NK-92 (cell line): ENCODE data around the gene NEUROG1.
"Not testable (repeated sequence)": the region's sequence is repeated elsewhere in the genome, so short reads cannot be mapped to it uniquely, and the experiment has no call there.

Source experiments
- DNase-seq: peaks from one replicate; lab custom pipeline; 2025; ENCODE audit not compliant: unreplicated experiment; lab: John Stamatoyannopoulos, UW

NEUROG1 gene

GRCh38 chr5:135537745-135538144 is 2.0 kb upstream of the NEUROG1 start:
- DNase-seq, result no peak

GRCh38 chr5:135537271-135537670 is 1.5 kb upstream of the NEUROG1 start:
- DNase-seq, result no peak

- DNase-seq, result no peak
These were observed 344 bp downstream of the NEUROG1 start for GRCh38 chr5:135535420-135535819.

- DNase-seq, result no peak
These were observed 950 bp downstream of the NEUROG1 start for GRCh38 chr5:135534609-135535419.

GRCh38 chr5:135533794-135534193 is 2.0 kb downstream of the NEUROG1 start:
- DNase-seq, result no peak

DNA sequence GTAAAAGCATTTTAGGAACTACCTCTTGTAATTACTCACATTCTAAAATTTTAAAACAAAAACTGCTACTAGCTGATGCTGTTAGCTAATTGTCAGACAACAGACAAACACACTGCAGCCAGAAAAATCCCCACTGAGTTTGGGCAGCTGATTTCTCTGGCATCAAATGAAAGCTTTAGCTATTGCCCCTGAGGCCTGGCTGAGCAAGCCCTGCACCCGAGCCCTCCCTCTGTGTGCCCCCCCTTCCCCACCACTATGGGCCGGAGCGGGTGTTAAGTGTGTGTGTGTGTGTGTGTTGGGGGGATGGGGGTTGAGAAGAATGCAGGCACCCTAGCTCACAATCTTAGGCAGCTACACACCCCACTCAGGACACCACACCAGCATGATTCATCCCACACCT is 2.4 kb downstream of the NEUROG1 start:
- DNase-seq, result no peak

- not testable (repeated sequence) for DNase-seq
These were observed 6.2 kb downstream of the NEUROG1 start for GRCh38 chr5:135529576-135529975.

DNA sequence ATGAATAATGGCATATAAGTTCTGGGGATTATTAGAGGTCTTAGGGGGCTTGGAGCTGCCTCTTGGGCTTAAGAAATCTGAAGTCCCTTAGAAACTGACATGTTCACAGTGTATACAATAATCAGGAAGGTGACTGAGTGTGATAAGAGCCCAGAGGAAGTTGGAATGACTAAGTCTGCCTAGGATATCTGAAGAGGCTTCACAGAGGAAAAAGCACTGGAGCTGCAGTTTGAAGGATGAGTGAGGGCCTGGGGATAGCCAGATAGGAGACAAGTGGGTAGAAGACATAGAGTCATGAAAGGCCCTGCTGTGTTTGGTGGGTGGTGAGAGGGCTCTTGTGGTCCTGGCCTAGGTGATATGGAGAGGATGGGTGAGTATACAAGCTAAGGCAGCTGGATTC is 8.8 kb downstream of the NEUROG1 start:
- no peak for DNase-seq

GRCh38 chr5:135521964-135522363 is 13.8 kb downstream of the NEUROG1 start:
- no peak for DNase-seq

DNA sequence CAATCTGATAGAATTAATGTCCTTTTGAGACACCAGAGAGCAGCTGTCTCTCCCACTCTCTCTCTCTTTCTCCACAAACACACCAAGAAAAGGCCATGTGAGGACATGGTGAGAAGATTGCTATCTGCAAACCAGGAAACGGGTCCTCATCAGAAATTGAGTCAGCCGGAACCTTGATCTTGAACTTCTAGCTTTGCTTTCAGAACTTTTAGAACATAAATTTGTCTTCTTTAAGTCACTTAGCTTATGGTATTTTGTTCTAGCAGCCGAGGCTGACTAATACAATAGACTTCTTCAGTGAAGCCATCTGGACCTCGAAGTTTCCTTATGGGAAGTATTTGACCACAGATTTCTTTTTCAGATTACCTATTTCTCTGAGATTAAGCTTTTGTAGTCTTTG is 18.1 kb downstream of the NEUROG1 start:
- no peak for DNase-seq

DNA sequence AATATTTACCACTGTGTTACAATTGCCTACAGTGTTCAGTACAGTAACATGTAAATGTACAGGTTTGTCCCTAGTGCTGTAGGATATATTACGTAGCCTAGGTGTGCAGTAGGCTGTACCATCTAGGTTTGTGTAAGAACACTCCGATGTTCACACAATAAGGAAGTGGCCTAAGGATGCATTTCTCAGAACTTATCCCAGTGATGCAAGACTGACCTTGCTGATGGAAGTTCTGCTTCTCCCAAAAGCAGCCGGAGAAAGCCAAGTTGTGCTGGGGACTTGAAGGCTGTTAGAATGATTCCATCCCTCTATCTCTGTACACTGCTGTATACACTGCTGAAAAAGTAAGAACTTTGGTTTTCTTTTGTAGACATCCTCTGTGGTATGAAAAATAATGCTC is 21.6 kb downstream of the NEUROG1 start:
- no peak for DNase-seq

- no peak for DNase-seq
These were observed 23.8 kb downstream of the NEUROG1 start for GRCh38 chr5:135511761-135512575.

DNA sequence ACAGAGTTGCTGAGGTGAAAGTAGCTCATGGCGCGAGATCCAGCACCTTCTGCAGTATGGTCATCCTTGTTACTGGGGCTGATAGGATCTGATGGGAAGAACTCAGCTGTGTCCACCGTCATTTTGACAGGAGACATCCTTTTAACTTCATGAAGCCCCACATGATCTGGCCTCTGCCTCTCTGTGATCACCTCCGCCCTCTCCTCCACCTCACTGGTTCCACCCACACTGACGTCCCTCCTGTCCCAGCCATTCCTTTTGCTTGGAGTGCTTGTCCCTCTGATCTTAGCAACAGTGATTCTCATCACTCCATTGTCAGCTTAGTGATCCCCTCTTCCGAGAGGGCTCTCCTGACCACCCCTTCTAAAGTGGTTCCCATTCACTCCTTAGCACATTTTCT is 25.8 kb downstream of the NEUROG1 start:
- DNase-seq, result no peak

DNA sequence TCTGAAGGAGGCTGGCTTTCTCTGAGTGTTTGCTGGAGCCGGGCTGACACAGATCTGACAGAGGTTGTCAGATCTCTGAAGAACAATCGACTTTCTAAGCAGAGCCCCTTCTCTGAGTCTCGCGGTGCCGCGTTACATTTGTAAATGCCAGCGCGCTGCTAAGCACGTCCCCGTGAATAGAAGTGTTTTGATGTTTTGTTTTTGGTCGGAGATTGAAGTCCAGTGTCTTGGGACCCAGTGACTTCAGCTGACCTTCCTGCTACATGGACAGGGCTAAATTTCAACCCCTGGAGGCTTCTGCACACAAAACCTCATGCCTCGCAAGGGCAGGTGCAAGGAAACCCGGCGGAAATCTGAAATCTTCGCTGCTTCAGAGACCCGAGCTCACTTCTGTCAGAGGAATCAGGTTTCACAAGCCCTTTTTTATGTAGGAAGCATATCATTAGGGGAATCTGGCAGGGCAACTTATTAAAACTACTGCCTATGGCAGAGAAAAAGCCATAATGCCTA is 27.2 kb downstream of the NEUROG1 start:
- DNase-seq, result no peak

DNA sequence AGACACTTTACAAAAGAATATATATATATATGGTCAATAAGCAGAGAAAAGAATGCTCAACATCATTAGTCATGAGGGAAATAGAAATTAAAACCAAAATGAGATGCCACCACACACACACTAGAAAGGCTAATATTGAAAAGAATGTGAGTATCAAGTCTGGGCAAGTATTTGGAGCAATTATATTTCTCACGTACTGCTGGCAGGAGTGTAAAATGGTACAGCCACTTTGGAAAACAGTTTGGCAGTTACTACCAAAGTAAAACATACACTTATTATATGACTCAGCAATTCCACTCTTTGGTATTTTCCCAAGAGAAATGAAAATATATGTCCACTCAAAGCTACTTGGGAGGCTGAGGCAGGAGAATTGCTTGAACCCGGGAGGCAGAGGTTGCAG is 29.8 kb downstream of the NEUROG1 start:
- DNase-seq, result no peak

GRCh38 chr5:135504376-135504775 is 31.4 kb downstream of the NEUROG1 start:
- DNase-seq, result no peak

DNA sequence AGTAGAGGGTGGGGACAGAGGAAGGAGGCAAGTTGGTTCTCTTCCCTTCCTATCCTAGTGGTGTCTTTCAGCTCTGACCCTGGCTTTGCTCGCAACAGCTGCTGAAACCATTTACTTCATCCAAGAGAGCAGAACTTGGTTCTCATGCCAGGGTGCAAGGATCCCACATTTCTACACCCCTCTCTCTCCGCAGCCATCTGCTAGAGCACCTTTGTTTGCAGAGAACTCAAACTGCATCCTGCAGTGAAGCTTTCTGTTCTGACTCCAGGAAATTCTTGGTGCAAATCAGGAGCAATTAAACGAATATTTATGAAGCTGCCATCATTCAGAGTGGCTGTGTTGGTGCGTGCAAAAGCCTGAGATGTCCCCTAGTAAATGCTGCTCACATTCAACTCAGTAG is 31.9 kb downstream of the NEUROG1 start:
- DNase-seq, result no peak

DNA sequence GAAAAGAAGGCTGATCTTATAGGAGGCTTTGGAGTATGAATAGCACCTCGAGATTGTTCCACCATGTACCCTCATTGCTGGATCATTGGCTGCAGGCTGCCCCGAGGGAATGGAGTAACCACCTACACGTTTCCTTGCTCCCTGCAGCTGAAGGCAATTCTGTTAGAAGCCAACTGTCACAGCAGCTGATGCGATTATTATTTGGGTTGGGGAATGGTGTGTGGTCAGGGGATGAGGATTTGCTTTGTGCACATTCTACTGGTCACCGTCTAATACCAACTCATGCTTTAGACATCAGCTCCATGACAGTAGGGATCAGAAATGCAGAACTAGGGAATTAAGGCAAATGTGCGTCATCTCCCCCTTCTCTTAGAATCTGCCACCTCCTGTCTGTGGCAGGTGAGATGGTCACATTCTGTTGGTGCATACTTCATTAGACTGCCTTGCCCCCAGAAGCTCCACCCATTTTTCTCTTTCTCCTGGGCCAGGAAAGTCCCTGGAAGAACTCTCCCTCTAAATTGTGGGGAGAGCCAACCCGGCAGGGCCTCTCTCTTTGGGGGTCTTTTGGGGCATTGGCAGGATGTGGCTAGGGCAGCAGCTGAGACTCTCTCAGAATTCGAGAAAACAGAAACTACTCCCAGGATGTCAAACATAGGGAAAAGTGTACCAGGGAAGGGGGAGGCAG is 32.8 kb downstream of the NEUROG1 start:
- no peak for DNase-seq

DNA sequence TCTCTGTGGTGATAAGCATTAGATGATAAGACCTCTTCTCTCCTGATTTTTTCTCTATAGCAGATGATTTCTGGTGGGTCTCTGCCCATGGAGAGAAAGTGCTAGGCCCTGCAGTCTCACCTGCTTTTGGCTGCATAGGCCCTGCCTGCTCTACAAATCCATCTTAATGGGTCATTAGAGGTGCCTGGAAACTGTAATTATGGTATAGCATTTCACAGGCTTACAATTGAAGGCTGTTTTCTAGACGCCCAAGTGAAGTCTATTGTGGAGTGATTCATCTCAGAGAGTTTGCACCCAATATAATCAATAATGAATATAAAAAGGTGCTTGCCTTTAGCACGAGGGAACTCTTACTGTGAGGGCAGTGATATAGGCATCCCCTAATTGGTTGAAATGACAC is 33.8 kb downstream of the NEUROG1 start:
- no peak for DNase-seq

GRCh38 chr5:135498637-135498995 is 37.1 kb downstream of the NEUROG1 start:
- DNase-seq, result no peak

GRCh38 chr5:135497971-135498636 is 37.7 kb downstream of the NEUROG1 start:
- no peak for DNase-seq
